Erythroblast (primary cell): ENCODE measurements around the gene CATSPER4.

Experiments used
- GATA1 ChIP-seq: IDR thresholded peaks from 2 replicates; pipeline ENCODE4 v1.6.1; 2011; ENCODE audit warnings: low read depth, mild to moderate bottlenecking, control low read depth, low read length, moderate library complexity
- POLR2A ChIP-seq: IDR thresholded peaks from 2 replicates; pipeline ENCODE4 v1.6.1; 2011; ENCODE audit warnings: mild to moderate bottlenecking, low read length

DNA sequence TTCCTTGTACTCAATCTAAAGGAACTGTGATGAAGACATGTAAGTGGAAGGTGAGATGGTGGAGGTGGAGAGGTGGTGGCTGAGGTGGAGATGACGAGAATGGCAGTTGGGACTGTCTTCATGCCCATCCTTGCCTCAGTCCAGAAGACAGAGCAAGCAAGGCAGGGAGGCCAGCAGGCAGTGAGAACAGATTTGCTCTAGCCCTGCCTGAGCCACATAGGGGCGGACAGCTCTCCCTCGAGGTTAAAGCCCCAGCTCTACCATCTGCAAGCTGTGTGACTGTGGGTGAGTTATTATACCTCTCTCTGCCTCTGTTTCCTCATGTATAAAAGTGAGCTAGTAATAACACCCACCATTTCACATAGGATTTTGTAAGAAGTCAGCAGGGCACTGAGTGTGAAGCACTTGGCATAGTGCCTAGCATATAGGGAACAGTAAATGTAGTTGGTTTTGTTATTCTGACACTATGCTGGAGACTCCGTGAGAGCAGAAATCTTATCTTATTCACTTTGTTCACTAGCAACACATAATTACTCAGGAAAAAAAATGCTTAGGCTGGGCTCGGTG is 36.4 kb upstream of the CATSPER4 start:
- TF ChIP-seq POLR2A (no peak), GATA1 (no peak)
